H1 (cell line): ENCODE results near the gene ADAMTS4. TPM values are rescaled to one million over a fixed set of nuclear protein-coding genes. Genes with fewer than 3 reads are reported as not detected.

Source experiments
- CREB1 ChIP-seq: IDR thresholded peaks from 2 replicates; pipeline ENCODE4 v1.6.1; 2012; ENCODE audit warnings: inconsistent platforms
- E2F6 ChIP-seq: IDR thresholded peaks from 2 replicates; pipeline ENCODE4 v1.6.1; 2012; ENCODE audit warnings: inconsistent platforms
- EP300 ChIP-seq, 2 experiments: IDR thresholded peaks; 1 replicate in 1 of 2; 2 replicates in 1 of 2; pipeline ENCODE4 v1.6.1; 2011 to 2012; ENCODE audit warnings: low read depth in 2 of 2, low read length in 2 of 2, mild to moderate bottlenecking in 2 of 2, borderline replicate concordance in 1 of 2, inconsistent platforms in 1 of 2, moderate library complexity in 1 of 2
- FOSL1 ChIP-seq: IDR thresholded peaks from 2 replicates; pipeline ENCODE4 v1.6.1; 2011; ENCODE audit warnings: mild to moderate bottlenecking, low read depth, low read length, moderate library complexity; ENCODE audit not compliant: insufficient read depth
- HDAC2 ChIP-seq, 2 experiments: fragments of 300-600 bp in 1 of 2; sonication (generic) in 1 of 2; IDR thresholded peaks; 2 replicates each; pipeline ENCODE4 v1.6.1; 2011 to 2012; ENCODE audit warnings: low read depth in 2 of 2, low read length in 2 of 2, mild to moderate bottlenecking in 2 of 2, moderate library complexity in 2 of 2, borderline replicate concordance in 1 of 2, inconsistent platforms in 1 of 2
- KDM4A ChIP-seq: IDR thresholded peaks from one replicate; pipeline ENCODE4 v1.7.1; 2012; ENCODE audit warnings: low read depth, mild to moderate bottlenecking, moderate library complexity, low read length, inconsistent platforms; ENCODE audit not compliant: severe bottlenecking
- POLR2A ChIP-seq, 2 experiments: IDR thresholded peaks; 1 replicate in 1 of 2; 2 replicates in 1 of 2; pipeline ENCODE4 v1.6.1; 2011; ENCODE audit warnings: low read depth in 2 of 2, low read length in 2 of 2, mild to moderate bottlenecking in 2 of 2; ENCODE audit errors: control extremely low read depth in 1 of 2
- POLR2AphosphoS5 ChIP-seq: IDR thresholded peaks from 2 replicates; pipeline ENCODE4 v1.6.1; 2011; ENCODE audit warnings: low read depth, low read length
- RNF2 ChIP-seq: fragments of 200-900, 300-1000 bp; sonication (generic); IDR thresholded peaks from 2 replicates; pipeline ENCODE4 v1.7.1; 2016; ENCODE audit warnings: borderline replicate concordance, low read depth, mild to moderate bottlenecking, antibody characterized with exemption, low read length; ENCODE audit not compliant: poor library complexity, severe bottlenecking; ENCODE audit errors: missing control alignments
- SAP30 ChIP-seq: fragments of 300-600 bp; sonication (generic); IDR thresholded peaks from 2 replicates; pipeline ENCODE4 v1.7.1; 2012; ENCODE audit warnings: low read length, moderate library complexity, mild to moderate bottlenecking, inconsistent platforms; ENCODE audit not compliant: insufficient read depth, insufficient replicate concordance
- SIN3A ChIP-seq, 2 experiments: IDR thresholded peaks in 1 of 2; conservative IDR thresholded peaks in 1 of 2; 2 replicates each; pipeline ENCODE4 v1.6.1; 2011 to 2012; ENCODE audit warnings: low read length in 2 of 2, improper control_type of control experiment in 1 of 2, low read depth in 1 of 2, mild to moderate bottlenecking in 1 of 2
- TAF1 ChIP-seq: IDR thresholded peaks from 2 replicates; pipeline ENCODE4 v1.6.1; 2011; ENCODE audit warnings: mild to moderate bottlenecking, low read depth, low read length
- TBP ChIP-seq: IDR thresholded peaks from 2 replicates; pipeline ENCODE4 v1.6.1; 2011; ENCODE audit warnings: low read depth, low read length, improper control_type of control experiment
- TCF12 ChIP-seq: IDR thresholded peaks from 2 replicates; pipeline ENCODE4 v1.6.1; 2011; ENCODE audit warnings: low read depth, mild to moderate bottlenecking, low read length
- TEAD4 ChIP-seq: IDR thresholded peaks from 2 replicates; pipeline ENCODE4 v1.6.1; 2012; ENCODE audit warnings: low read depth, low read length, inconsistent platforms, mixed read lengths
- YY1 ChIP-seq: IDR thresholded peaks from 2 replicates; pipeline ENCODE4 v1.6.1; 2011; ENCODE audit warnings: low read depth, mild to moderate bottlenecking, low read length
- polyA plus RNA-seq, 7 experiments: library from polyadenylated mRNA; depleted of rRNA in 3 of 7; stranded (reverse) in 5 of 7; unstranded in 2 of 7; fragments of >200 nt in 5 of 7; fragments of 200-250 nt in 2 of 7; gene quantifications; 1 replicate in 5 of 7; 2 replicates in 1 of 7; 4 replicates in 1 of 7; pipeline versions ENCODE4 v1.2.1 to v1.2.3, GENCODE V29; 2011 to 2013; ENCODE audit warnings: missing spikeins in 2 of 7, mixed read lengths in 2 of 7
- total RNA-seq: library from RNA; stranded (reverse); fragmentation: NEBNext Ultra II Directional; extraction: Animal tissue kit (Norgen Biotek cat#: 25700); gene quantifications from 2 replicates; pipeline ENCODE4 v1.2.1, GENCODE V29; 2021
- TF ChIP-seq, protein P1 (sequence below): IDR thresholded peaks from 2 replicates; pipeline ENCODE4 v1.6.1; 2012; ENCODE audit warnings: inconsistent platforms
- TF ChIP-seq, protein P2 (sequence below), 3 experiments: IDR thresholded peaks; 1 replicate in 2 of 3; 2 replicates in 1 of 3; pipeline versions ENCODE4 v1.5.1 to v1.6.1; 2011; ENCODE audit warnings: low read length in 3 of 3, mild to moderate bottlenecking in 3 of 3, inconsistent platforms in 2 of 3, low read depth in 1 of 3, moderate library complexity in 1 of 3; ENCODE audit not compliant: insufficient read depth in 1 of 3; ENCODE audit errors: control extremely low read depth in 1 of 3
- TF ChIP-seq, protein P3 (sequence below): IDR thresholded peaks from 2 replicates; pipeline ENCODE4 v1.6.1; 2011; ENCODE audit warnings: low read depth, mild to moderate bottlenecking, low read length; ENCODE audit not compliant: insufficient read depth

Gene ADAMTS4
- total and polyA plus RNA-seq, 2 of the 8 experiments (the other 6 are each of a cell fraction or from before 2014, with no cell fraction given): 4.6 to 7.2 TPM

GRCh38 chr1:161153682-161154337 lies 45.0 kb downstream of the ADAMTS4 start, which contains the start of gene UFC1 (continued):
- TF ChIP-seq, protein P1, sequence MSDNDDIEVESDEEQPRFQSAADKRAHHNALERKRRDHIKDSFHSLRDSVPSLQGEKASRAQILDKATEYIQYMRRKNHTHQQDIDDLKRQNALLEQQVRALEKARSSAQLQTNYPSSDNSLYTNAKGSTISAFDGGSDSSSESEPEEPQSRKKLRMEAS: peak; percentile 85
- TF ChIP-seq SIN3A (conservative IDR thresholded peaks at IDR 0.05 in 1 of 2, IDR thresholded peaks at IDR 0.05 in 1 of 2; ENCODE audit: low read depth in 1 of 2, low read length in 2 of 2) (peak; percentile 83 to 90; a peak in 2 of 4 replicates), TAF1 (peak; percentile 97), HDAC2 (IDR thresholded peaks at IDR 0.05; ENCODE audit: borderline replicate concordance in 1 of 2, low read depth in 2 of 2, low read length in 2 of 2) (0 out of 4 replicates have a peak, but pooled peaks of 1 of the 2 experiments have one; percentile 71), E2F6 (no peak), TCF12 (no peak), YY1 (peak; percentile 99), SAP30 (peak; percentile 65), TBP (peak; percentile 87), RNF2 (no peak), FOSL1 (no peak), CREB1 (peak; percentile 69), POLR2A (IDR thresholded peaks at IDR 0.05; ENCODE audit: control extremely low read depth in 1 of 2, low read depth in 2 of 2, low read length in 2 of 2) (peak; percentile 84 to 94), TEAD4 (no peak), POLR2AphosphoS5 (peak; percentile 97), KDM4A (peak; percentile 78), EP300 (IDR thresholded peaks at IDR 0.05; ENCODE audit: borderline replicate concordance in 1 of 2, low read depth in 2 of 2, low read length in 2 of 2) (0 out of 3 replicates have a peak, but pooled peaks of 1 of the 2 experiments have one; percentile 2)
- TF ChIP-seq, protein P2, sequence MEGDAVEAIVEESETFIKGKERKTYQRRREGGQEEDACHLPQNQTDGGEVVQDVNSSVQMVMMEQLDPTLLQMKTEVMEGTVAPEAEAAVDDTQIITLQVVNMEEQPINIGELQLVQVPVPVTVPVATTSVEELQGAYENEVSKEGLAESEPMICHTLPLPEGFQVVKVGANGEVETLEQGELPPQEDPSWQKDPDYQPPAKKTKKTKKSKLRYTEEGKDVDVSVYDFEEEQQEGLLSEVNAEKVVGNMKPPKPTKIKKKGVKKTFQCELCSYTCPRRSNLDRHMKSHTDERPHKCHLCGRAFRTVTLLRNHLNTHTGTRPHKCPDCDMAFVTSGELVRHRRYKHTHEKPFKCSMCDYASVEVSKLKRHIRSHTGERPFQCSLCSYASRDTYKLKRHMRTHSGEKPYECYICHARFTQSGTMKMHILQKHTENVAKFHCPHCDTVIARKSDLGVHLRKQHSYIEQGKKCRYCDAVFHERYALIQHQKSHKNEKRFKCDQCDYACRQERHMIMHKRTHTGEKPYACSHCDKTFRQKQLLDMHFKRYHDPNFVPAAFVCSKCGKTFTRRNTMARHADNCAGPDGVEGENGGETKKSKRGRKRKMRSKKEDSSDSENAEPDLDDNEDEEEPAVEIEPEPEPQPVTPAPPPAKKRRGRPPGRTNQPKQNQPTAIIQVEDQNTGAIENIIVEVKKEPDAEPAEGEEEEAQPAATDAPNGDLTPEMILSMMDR (IDR thresholded peaks at IDR 0.05; ENCODE audit: control extremely low read depth in 1 of 3, insufficient read depth in 1 of 3, low read depth in 1 of 3, low read length in 3 of 3): no peak
- TF ChIP-seq, protein P3, sequence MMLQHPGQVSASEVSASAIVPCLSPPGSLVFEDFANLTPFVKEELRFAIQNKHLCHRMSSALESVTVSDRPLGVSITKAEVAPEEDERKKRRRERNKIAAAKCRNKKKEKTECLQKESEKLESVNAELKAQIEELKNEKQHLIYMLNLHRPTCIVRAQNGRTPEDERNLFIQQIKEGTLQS: no peak
